HG03196 (cell line): Measurements from ENCODE around the gene IBA57.
"Not testable (repeated sequence)": the region's sequence is repeated elsewhere in the genome, so short reads cannot be mapped to it uniquely, and the experiment has no call there.

Experiments
- ATAC-seq: cut with Tn5 transposase; IDR thresholded peaks from one replicate; pipeline ENCODE4 v1.9.1; 2021; ENCODE audit not compliant: unreplicated experiment

The IBA57 gene

DNA sequence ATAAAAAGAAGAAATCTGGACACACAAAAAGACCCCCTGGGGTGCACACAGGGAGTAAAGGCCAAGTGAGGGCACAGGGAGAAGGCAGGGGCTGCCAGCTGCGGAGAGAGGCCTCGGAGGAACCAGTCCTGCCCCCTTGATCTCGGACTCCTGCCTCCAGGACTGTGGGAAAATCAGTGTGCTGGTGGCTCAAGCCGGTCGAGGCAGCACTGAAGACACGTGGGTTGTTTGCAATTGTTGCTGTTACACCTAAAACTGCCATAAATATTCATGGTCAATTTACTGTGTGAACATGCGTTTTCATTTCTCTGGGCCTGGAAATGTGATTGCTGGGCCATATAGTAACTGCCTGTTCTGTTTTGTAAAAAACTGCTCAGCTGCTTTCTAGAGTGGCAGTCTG is 18.5 kb downstream of the IBA57 start:
- no peak for ATAC-seq

DNA sequence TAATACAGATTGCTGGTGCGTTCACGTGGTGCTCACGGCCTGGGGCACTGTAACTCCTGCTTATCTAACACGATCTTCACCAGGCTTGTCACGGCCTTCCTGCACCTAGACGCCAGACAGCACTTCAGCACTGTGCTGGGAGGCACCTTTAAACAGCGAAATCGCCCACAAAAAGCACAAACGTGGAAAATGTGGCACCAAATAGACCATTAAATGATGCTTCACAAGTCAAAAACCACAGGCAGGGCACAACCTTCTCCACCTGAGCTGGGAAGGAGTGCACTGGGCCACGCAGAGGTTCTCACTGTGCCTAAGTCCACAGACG is 20.0 kb downstream of the IBA57 start:
- ATAC-seq: no peak

DNA sequence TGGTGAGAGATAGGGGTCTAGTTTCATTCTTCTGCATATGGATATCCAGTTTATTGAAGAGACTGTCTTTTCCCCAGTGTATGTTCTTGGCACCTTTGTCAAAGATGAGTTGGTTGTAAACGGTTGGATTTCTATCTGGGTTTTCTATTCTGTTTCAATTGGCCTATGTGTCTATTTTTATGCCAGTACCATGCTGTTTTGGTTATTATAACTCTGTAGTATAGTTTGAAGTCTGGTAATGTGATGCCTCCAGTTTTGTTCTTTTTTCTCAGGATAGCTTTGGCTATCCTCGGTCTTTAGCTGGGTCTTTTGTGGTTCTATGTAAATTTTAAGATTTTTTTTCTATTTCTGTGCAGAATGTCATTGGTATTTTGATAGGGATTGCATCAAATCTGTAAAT is 22.6 kb downstream of the IBA57 start:
- not testable (repeated sequence) for ATAC-seq

DNA sequence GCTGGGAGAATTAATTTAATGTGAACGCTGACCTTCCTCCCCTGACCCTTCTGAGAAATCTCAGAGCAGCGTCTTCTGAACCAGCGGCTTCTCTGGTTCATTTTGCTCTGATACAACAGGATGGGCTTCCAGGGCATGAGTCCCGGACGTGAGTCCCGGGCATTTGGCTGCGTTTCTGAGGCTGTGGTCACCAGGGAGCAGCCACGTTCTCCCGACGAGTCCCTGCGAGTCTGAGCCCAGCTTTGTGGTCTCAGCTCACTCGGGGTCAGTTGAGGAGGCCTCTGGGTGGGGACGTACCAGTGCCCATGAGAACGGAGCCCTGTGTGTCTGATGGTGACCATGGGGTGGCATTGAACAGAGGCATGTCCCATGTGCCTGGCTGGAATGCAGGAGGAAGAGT is 24.6 kb downstream of the IBA57 start:
- no peak for ATAC-seq

- ATAC-seq: no peak
These were observed 25.2 kb downstream of the IBA57 start for GRCh38 chr1:228190778-228191177.

GRCh38 chr1:228194436-228194835 is 28.8 kb downstream of the IBA57 start:
- no peak for ATAC-seq

DNA sequence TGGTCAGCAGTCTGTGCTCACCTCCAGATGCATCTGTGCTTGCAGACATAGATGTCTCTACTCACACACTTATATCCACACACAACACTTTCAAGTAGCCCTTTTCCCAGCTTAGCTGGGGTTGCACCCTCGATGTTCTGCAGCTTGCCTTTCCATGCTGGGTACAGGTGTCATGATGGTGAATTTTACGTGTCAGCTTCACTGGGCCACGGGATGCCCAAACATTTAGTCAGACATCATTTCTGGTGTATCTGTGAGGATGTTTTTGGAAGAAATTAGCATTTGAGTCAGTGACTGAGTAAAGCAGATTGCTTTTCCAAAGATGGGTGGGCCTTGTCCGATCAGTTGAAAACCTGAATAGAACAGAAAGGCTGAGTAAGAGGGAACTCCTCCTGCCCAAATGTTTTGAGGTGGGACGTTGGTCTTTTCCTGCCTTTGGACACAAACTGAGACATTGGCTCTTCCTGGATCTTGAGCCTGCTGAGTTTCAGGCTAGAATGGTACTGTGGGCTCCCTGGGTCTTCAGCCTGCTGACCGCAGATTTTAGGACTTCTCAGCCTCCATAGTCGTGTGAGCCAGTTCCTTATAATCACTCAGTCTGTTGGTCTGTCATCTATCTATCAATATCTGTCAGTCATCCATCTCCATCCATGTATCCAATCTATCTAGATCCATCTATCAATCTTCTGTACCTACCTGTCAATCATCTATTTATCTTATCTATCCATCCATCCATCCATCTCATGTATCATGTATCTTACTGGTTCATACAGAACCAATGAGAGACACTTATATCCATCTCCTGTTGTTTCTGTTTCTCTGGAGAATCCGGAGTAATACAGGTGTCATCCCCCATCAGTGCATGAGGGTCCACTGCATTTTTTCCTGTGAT is 29.6 kb downstream of the IBA57 start:
- no peak for ATAC-seq

DNA sequence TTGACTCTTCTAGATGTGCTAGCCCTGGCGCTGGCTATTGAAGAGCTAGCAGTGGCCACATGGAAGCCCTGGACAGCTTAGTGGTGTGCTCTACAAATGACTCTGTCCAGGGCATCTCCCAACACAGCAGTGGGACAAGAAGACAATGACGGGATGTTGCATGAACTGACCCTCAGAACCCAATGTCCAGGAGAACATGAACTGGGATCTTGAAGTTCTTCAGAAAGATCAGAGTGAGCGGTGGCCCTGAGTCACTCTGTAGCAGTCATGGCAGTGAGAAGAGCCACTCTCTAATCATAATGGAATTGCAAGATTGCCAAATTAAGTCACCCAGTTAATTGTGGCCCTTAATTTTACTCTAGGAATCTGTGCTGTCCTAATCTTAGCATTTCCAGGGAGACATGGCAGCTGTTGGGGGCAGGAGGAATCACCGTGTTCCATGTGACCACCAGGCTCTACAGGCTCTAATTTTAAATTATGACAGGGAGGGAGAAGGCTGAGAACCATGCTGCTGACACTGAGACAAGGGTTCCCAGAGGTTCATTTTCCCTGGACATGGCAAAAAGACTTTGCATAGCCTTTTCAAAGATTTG is 32.0 kb downstream of the IBA57 start:
- no peak for ATAC-seq

- ATAC-seq: no peak
These were observed 33.5 kb downstream of the IBA57 start for GRCh38 chr1:228198977-228199590.

DNA sequence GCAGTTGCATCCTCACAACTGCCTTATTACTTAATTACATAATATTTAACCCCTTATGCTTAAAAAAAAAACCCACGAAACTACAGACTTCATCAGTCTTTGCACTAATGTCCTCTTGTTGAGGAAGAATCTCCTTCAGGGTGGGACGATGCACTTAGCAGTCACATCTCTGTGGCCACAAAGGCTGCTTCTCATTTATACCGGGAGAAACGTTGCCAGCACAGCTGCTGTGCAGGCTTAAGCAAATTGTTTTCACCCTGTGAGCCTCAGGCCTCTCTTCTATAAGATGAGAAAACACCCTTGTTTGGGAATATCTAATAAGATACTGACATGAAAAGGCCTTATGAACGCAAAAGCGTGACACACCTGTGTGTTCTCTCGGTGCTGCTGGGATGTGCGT is 39.4 kb downstream of the IBA57 start:
- no peak for ATAC-seq

DNA sequence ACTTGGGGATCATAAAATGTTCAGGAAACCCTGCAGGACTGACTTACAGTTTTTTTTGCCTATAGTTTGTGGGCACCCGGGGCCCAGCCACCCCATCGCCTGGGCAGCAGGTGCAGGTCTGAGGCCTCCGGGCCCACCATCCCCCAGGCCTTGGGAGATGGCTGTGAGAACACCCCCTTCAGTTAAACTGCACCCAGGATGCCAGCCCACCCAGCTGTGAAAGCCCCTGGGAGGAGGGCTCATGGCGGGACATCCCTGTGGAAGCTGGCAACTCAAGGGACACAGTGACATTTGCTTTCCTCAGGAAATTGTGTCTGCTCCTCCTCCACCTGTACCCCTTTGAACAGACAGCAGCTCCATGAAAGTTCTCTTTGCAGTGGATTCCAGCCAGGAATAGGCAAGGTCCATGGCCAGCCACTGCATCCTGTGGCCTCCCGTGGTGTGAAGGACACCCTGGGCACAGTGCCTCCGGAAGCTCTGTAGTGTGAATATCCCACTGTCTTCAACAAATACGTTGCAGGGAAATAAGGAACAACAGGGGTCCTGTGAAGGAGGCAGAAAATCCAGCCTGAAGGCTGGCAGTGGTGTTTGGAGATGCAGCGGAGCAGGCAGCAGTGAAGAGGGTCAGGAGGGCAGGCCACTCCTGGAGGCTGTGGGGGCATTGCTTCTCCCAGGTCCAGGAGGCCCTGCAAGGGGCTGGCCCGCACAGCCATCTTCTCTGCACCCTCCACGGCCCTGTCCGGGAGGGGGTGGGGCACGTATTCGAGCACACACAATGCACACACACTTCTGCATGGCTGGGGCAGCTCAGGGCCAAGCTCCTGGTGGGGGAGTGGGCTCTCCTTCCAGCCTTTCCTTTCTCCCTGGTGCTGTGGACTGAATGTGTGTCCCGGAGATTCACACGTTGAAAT is 40.2 kb downstream of the IBA57 start:
- ATAC-seq: no peak

DNA sequence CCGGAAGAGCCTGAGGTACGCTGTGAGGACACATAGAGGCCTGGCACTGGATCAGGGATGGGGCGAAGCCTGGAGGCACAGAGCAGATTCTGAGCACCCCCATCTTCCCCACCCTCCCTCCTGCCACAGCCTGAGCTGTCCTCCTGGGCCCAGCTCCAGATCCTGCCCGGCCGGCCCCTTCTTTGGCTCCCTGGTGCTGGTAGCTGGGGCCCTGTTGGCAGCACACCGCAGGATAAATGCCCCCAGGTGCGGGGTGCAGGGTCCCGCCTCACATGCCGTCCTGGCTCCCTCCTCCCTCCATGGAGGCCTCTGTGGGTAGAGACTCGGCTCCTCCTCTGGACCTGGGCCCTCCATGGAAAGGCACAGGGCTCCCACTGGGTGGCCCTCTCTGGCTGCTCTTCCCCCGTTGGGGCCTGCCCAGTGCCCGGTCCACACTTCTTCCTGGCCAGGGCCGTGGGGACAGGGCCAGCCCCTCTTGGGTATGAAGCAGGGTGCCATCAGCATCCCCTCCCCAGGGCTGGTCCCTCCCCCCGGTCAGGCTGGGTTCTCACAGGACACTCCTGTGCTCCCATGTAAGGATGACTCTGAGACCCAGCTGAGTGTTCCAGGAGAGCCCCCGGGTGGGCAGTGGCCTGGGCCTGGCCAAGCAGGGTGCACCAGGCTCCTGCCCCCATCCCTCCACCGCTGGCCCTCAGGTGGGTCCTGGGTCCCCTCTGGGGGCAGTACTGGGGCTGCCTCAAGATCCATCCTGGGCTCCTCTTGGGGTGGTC is 41.2 kb downstream of the IBA57 start:
- no peak for ATAC-seq

GRCh38 chr1:228207381-228207810 is 41.8 kb downstream of the IBA57 start:
- ATAC-seq: no peak

DNA sequence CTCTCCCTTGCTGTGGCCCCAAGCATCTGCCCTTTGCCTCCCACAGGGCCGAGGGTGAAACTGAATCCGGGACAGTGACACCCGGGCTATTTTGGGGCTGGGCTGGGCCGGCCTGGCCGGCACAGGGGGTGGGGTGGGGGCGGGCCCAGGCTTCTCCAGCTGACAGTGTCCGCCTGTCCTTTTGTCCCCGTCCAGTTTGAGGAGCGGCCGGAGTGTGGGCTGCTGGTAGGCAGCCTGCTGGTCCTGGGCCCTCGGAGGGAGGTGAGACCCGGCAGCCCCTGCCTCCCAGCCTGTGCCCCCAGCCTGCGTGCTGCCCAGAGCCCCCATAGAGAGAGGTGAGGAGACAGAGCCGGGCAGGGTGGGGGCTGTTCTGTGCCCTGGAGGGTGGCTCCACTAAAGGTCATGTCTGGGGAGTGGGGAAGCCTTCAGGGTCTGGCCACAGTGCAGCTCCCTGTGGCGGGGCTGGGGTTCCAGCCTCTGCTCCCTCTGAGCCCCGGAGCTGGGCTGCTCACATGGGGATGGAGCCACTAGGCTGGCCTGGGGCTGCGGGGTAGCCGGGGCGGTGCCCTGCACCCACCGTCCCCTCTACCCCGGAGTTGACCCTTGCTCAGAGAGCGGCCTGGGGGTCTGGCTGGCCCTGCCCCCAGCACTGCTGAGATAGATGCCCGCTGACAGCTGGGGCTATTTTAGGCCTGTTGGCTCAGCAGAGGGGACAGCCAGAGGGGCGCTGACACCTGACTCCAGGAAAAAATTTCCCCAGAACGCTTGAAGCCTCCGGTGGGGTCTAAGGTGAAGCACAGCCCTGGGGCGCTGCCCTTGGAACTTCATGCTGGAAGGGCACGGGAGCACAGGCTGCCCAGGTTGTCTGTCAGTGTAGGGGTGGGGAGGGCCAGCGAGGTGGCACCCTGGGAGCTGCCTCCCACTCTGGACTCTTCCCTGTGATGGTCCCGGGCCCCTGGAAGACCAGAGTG is 42.5 kb downstream of the IBA57 start, which contains the start of gene OBSCN:
Gene OBSCN, plus strand, starts transcription at position 194 of the 971 bp plus-strand sequence. CDS start 3,740 bp downstream, outside the sequence.
- ATAC-seq: no peak

DNA sequence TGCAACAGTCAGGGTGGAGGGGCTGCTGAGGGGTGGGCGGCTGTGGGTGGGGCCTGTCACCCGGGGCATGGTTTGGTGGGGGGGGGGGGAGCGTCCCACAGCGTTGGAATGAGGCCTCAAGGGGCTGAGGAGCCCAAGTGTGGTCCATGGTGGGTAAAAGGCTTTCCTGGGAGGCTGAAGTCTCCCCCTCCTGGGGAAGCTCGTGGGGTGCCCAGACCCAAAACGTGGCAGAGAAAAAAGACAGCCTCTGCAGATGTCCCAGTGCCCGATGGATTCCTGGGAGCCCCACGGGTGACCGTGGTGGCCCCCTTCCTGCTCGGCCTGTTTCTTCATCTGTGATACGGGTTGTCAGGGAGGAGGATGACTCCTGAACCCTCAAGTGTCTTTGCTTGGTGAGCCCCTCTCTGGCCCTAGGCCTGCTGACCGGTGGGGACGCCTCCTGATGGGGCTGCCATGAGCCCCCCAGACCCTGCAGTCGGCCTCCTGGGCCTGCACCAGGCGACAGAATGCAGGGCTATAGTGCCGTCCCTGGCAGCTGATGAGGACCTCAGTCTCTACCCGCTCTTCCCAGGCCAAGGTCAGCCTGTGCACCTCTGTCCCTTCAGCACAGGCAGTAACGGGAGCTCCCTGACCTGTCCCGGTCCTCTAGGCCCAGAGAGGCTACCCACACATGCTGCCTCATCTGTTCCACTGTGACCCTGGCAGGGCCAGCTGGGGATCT is 43.4 kb downstream of the IBA57 start:
- no peak for ATAC-seq

DNA sequence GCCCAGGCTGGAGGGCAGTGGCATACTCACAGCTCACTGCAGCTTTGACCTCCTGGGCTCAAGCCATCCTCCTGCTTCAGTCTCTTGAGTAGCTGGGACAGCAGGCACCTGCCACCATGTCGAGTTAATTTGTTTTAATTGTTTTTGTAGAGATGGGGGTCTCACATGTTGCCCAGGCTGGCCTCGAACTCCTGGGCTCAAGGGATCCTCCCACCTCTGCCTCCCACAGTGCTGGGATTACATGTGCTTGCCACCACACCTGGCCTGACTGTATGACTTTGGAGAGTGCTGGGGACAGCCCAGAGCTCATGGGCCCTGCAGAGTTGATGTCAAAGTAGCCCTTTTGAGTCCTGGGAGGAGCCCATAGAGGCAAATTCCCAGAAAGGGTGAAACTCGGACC is 44.1 kb downstream of the IBA57 start:
- ATAC-seq: no peak

DNA sequence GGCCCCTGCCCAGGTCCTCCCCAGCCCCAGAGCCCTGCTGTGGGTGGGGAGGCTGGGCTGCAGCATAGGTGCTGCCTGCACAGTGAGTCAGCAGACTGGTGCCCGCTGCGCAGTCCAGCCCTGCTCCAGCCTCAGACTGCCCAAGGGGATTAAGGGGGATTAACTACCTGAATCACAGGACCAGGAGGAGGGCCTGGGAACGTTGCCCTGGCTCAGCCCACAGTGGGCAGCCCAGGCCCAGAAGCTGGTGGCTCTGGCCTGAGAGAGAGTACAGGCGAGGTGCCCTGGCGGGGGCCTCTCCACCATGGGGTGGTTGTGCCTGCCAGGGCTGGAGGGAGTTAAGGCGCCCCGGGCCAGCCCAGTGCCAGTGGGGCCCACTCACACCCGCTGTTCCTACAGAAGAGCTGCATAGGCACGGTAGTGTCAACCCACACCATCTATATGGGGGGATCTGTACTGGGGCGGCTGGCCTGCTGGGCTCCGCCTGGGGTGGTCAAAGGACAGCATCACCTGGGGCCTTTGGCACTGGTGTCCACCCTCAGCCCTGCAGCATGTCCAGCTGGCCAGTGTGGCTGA is 44.6 kb downstream of the IBA57 start:
- ATAC-seq: no peak
